EL (cell line): ENCODE measurements around the gene CACNA2D4.

ENCODE experiments used
- DNase-seq: peaks from one replicate; pipeline ENCODE4 v3.0.0-alpha.2; 2016

The CACNA2D4 gene

DNA sequence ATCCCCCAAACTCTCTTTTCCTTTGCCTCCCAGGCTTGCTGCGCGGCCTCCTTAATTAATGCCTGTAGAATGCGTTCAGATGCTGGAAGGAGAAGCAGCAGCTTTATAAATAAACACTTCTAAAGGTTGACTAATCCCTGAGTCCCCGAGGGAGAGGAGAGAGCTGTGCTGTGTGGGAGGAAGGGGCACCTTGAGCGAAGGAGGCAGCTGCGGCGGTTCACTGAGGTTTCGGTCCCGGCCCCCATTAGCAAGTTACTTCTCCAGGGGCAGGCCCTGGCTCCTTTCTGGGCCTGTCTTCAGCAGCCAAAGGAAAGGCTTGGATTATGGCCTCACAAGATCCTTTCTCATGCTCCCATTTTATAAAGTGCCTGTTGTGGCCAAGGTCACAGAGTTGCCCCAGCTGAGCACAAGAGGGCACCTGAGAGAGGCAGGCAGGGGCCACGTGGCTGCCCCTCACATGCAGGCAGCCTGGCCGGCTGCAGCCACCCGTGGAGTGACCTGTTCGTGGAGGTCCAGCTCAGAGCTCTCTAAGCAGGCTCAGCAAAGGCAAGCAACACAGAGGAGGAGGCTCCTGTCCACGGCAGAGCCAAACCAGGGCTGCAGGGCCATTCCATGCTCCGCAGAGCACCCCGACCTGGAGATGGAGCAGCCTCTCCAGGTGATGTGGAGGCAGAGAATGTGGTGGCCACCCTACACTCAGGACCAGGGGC, 15.0 kb upstream of the CACNA2D4 start:
- no peak for DNase-seq

GRCh38 chr12:1932264-1932777, 13.9 kb upstream of the CACNA2D4 start:
- DNase-seq: no peak

- no peak for DNase-seq
Measured at GRCh38 chr12:1931642-1932041, 13.2 kb upstream of the CACNA2D4 start.

DNA sequence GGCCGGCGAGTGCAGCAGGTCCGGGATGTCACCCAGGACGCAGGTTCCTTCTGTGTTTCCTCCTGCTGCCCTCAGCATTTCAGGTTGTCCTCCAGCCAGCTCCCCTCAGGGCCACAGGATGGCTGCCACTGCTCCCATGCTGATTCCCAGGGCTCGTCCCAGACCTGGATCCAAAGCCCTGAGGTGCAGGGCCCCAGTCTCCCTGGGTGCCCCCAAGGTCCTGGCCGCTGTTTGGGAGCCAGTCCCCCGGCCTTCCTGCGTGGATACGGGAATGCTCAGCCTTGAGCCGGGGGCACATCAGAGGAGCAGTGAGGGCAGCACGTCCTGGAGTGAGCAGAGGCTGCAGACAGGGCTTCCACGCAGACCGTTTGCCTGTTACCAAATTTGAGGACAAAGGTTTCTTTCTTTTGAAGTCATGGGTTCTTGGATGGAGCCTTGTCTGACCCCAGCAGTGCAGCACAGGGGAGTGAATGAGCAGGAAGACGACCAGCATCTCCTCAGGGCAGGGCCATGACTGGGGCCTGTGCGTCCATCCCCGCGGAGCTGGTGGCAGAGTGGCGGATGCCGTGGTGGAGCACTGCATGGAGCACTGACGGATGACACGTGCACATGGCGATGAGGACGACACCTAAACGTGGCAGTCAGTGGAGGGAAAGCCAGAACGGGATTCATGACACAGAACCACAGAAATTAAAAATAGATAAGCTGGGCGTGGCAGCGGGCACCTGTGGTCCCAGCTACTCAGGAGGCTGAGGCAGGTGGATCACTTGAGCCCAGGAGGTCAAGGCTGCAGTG, 12.5 kb upstream of the CACNA2D4 start:
- no peak for DNase-seq

GRCh38 chr12:1929985-1930802, 11.7 kb upstream of the CACNA2D4 start:
- DNase-seq: no peak

DNA sequence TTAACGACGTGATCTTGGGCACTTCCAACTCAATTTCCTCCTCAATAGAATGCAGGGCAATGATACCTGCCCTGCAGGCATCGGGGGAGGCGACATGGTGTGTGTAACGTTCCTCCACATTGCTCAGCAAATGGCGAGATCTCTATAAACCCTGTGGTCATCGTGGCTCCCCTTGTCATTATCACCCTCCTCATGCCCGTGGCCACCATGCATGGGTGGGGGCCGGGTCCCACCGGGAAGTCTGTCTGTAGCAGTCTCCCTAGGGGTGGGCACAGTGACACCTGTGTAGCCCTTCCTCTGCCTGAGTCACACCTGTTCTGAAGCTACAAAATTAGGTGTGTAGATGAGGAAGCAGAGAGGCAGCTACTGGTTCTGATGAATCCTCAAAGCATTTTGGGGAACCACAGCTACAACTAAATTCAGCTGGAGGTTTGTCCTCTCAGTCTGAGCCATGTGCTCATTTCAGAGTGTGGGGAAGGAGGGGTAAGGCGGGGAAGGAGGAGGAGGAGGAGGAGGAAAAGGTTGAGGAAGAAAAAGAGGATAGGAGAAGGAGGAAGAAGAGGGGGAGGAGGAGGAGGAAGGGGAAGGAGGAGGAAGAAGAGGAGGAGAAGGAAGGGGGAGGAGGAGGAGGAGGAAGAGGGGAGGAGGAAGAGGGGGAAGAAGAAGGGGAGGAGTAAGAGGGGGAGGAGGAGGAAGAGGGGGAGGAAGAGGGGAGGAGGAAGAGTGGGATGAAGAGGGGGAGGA, 11.0 kb upstream of the CACNA2D4 start:
- DNase-seq: no peak

GRCh38 chr12:1928439-1929121, 10.1 kb upstream of the CACNA2D4 start:
- DNase-seq: no peak

GRCh38 chr12:1927751-1928351, 9.4 kb upstream of the CACNA2D4 start:
- DNase-seq: no peak

- no peak for DNase-seq
Measured at GRCh38 chr12:1927051-1927680, 8.7 kb upstream of the CACNA2D4 start.

GRCh38 chr12:1926251-1926657, 7.8 kb upstream of the CACNA2D4 start:
- no peak for DNase-seq

- DNase-seq: no peak
Measured at GRCh38 chr12:1925684-1926006, 7.2 kb upstream of the CACNA2D4 start.

DNA sequence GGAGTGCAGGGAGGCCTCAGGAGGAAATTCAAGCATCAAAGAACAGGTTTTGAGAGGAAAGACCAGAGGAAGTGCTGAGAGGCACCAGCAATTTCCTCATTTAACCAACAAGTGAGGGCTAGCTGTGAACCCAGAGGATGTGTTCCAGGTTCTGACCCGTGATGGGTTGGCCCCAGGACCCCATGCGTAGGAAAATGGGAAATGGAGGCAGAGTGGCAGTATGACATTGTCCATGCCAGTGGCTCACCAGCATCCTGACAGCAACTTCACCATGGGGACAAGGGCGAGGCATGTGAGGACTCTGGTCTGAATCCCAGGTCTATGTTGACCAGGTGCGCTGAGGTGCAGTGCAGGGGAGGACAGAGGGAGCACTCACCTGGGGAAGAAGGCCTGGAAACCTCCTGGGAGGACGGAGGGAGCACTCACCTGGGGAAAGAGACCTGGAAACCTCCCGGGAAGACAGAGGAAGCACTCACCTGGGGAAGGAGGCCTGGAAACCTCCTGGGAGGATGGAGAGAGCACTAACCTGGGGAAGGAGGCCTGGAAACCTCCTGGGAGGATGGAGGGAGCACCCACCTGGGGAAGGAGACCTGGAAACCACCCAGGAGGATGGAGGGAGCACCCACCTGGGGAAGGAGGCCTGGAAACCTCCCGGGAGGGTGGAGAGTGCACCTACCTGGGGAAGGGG, 6.7 kb upstream of the CACNA2D4 start:
- DNase-seq: no peak

- DNase-seq: no peak
Measured at GRCh38 chr12:1922985-1923384, 4.5 kb upstream of the CACNA2D4 start.

DNA sequence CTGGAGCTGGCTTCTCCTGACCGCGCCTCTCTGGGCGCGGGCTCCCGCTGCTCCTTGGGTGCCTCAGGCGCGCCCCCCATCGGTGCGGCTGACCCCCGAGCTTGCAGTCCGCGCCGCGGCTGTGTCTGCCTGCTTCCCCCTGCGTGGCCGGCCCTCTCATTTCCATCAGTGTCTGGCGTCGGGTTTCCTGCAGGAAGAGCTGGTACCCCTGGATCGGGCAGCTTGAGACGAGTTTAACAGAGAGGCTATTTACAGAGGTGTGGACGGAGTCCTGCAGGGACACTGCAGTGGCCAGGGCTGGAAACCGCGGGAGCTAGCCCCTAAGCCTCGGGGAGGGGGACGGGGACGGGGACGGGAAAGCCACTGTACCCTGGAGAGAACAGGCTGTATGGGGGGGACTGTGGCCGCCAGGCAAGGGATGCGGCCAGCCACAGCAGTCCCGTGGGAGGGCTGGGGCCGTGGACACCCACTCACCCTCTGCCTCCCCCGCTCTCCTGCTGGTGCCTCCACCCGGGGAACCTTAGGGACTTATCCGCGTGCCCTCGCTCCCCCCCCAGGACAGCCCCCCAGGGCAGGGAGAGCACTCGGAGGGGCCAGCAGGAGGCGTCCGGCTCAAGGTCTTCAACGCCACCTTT, 3.7 kb upstream of the CACNA2D4 start:
- no peak for DNase-seq

DNA sequence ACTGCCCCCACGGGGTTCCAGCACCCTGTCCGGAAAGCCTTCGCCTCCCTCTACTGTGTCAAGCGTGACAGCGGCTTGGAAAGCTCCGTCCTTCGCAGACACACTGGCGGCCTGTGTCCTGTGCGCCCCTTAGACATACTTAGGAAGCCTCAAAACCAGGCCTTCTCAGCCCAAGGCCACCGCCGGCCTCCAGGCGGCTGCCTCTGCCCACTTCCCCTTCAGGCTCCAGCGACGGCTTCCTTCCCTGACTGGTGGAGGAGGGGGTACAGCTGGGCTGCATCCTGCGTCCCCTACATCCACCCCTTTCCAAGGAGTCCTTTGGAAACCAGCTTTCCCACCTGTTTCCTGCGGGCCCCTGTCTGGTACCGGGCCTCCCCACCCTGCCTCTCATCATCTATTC, 2.5 kb upstream of the CACNA2D4 start:
- no peak for DNase-seq

DNA sequence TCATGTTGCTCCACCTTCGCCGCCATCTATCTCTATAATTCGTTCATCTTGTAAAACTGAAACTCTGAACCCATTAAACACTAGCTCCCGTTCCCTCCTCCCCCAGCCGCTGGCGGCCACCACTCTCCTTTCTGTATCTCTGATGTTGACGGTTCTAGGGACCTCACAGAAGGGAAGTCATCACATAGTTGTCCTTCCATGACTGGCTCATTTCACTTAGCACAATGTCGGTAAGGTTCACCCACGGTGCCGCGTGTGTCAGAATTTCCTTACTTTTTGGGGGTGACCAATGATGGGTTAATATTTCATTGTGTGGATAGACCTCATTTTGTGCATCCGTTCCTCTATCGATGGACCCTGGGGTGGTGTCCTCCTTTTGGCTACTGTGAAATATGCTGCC, 2.0 kb upstream of the CACNA2D4 start:
- DNase-seq: no peak

- no peak for DNase-seq
Measured at GRCh38 chr12:1919763-1920162, 1.3 kb upstream of the CACNA2D4 start.

DNA sequence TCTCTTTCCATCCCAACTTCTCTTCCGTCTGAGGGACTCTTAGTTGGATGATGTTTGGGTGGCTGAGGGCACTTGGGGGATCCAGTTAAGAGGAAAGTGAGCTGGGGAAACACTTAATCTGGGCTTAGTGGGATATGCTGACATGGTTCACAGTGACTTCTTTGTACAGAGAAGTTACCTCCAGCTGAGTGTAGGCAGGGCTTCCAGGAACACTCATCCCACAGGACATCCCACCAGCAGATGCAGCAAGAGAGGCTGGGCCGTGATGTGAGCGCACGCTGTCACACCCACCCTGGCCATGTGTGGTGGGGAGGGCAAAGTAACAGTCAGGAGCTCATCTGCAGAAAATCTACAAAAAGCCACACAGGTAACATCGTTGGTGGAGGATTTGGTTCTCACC, 832 bp upstream of the CACNA2D4 start:
- no peak for DNase-seq

- DNase-seq: no peak
Measured at GRCh38 chr12:1918884-1919236, 408 bp upstream of the CACNA2D4 start.
